Measurements from ENCODE around the gene SSTR4. TPM values are rescaled to one million over a fixed set of nuclear protein-coding genes. Genes with fewer than 3 reads are reported as not detected.

The SSTR4 gene
- total and polyA plus RNA-seq, 4 donors = 0.06 TPM; not detected in 3

DNA sequence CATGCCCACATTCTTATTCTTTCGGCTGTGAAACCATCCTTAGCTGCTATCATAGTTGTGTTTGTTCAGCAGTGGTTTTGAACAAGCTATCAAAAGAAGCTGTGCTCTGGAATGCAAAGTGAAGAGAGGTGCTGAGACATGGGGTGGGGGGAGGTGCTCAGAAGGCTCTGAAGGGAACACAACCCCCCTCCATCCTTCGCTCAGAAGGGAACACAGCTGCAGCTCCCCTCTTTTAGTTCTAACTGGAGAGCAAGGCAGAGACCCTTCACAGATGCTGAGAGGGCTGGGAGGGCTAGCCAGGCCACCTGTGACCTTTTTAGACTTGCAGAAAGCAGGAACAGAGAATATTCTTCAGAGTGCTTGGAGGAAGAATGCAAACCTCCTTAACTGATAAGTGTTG, 17.6 kb upstream of the SSTR4 start:
- DNase-seq (no peak), ATAC-seq (ENCODE audit: insufficient read depth, low FRiP score) (no peak)
- peaks cover 0 to 6% (median 0%) of the 10 kb centered on the region in 5 donors for H3K4me1 ChIP-seq (ENCODE audit: control insufficient read depth in 5 of 5, insufficient read depth in 5 of 5, low read length in 5 of 5)
- no peak overlapping the region for H3K9ac ChIP-seq (ENCODE audit: insufficient read depth in 1 of 2, low read length in 2 of 2)
- no peak overlapping the region for H3K4me3 ChIP-seq
- TF ChIP-seq, protein P1, sequence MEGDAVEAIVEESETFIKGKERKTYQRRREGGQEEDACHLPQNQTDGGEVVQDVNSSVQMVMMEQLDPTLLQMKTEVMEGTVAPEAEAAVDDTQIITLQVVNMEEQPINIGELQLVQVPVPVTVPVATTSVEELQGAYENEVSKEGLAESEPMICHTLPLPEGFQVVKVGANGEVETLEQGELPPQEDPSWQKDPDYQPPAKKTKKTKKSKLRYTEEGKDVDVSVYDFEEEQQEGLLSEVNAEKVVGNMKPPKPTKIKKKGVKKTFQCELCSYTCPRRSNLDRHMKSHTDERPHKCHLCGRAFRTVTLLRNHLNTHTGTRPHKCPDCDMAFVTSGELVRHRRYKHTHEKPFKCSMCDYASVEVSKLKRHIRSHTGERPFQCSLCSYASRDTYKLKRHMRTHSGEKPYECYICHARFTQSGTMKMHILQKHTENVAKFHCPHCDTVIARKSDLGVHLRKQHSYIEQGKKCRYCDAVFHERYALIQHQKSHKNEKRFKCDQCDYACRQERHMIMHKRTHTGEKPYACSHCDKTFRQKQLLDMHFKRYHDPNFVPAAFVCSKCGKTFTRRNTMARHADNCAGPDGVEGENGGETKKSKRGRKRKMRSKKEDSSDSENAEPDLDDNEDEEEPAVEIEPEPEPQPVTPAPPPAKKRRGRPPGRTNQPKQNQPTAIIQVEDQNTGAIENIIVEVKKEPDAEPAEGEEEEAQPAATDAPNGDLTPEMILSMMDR (IDR thresholded peaks at IDR 0.05; ENCODE audit: control extremely low read depth, extremely low read depth) = no peak
- H3K36me3 ChIP-seq (ENCODE audit: control insufficient read depth in 4 of 4, insufficient read depth in 4 of 4, low read length in 4 of 4) = no peaks in the 10 kb centered on the region
- no peaks in the 10 kb centered on the region for H3K27me3 ChIP-seq (ENCODE audit: control insufficient read depth in 3 of 3, insufficient read depth in 3 of 3, low read length in 2 of 3)
- peaks cover 0 to 2% (median 0%) of the 10 kb centered on the region in 4 donors for H3K9me3 ChIP-seq (ENCODE audit: control insufficient read depth in 4 of 4, insufficient read depth in 3 of 4, low read length in 3 of 4)
- WGBS, 2 donors = 72% methylated on average over 2 of the region's 2 CpGs
- H3K27ac ChIP-seq (ENCODE audit: low read depth in 1 of 2, low read length in 1 of 2) = no peak overlapping the region

DNA sequence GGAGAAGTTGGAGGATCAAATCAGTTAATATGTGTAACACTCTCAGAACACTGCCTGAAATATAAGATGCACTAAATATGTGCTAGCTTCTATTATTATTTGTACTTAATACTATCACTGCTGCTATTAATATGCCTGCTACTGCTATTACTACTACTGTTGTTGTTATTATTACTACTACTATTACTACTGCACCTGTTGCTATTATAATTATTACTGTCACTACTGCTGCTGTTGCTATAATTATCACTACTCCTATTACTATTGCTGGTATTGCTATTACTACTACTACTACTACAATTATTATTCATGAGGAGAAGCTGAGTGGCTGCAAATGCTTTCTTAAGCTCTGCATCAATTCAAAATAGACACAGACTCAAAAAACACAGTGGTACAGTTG, 16.7 kb upstream of the SSTR4 start:
- Histone ChIP-seq H3K4me1 (ENCODE audit: control insufficient read depth in 5 of 5, insufficient read depth in 5 of 5, low read length in 5 of 5) (peaks cover 0 to 6% (median 0%) of the 10 kb centered on the region in 5 donors), H3K4me3 (no peak overlapping the region), H3K9me3 (ENCODE audit: control insufficient read depth in 4 of 4, insufficient read depth in 3 of 4, low read length in 3 of 4) (peaks cover 0 to 2% (median 0%) of the 10 kb centered on the region in 4 donors), H3K27me3 (ENCODE audit: control insufficient read depth in 3 of 3, insufficient read depth in 3 of 3, low read length in 2 of 3) (no peaks in the 10 kb centered on the region), H3K9ac (ENCODE audit: insufficient read depth in 1 of 2, low read length in 2 of 2) (no peak overlapping the region), H3K27ac (ENCODE audit: low read depth in 1 of 2, low read length in 1 of 2) (no peak overlapping the region), H3K36me3 (ENCODE audit: control insufficient read depth in 4 of 4, insufficient read depth in 4 of 4, low read length in 4 of 4) (no peaks in the 10 kb centered on the region)
- TF ChIP-seq, protein P1 (IDR thresholded peaks at IDR 0.05; ENCODE audit: control extremely low read depth, extremely low read depth) = no peak
- no peak for DNase-seq
- no peak for ATAC-seq (ENCODE audit: insufficient read depth, low FRiP score)

DNA sequence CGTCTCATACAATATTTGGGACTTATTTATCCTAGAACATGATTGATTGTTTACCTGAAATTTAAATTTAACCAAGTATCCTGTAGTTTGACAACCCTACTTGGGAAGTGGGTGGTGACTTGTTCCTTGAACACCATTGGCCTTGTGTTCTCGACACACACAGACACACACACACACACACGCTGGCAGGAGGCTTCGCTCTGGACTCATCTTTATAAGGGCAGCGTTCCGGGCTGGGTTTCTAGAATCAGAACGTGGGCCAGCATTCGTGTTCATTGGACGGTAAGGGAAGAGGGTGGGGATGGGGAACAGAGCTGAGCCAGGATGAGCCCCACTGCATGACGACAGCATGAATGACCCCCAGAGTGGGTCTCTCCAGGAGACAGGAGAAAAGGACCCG, 16.2 kb upstream of the SSTR4 start:
- Histone ChIP-seq H3K9ac (ENCODE audit: insufficient read depth in 1 of 2, low read length in 2 of 2) (no peak overlapping the region), H3K36me3 (ENCODE audit: control insufficient read depth in 4 of 4, insufficient read depth in 4 of 4, low read length in 4 of 4) (no peaks in the 10 kb centered on the region), H3K4me3 (no peak overlapping the region), H3K9me3 (ENCODE audit: control insufficient read depth in 4 of 4, insufficient read depth in 3 of 4, low read length in 3 of 4) (peaks cover 0 to 2% (median 0%) of the 10 kb centered on the region in 4 donors), H3K4me1 (ENCODE audit: control insufficient read depth in 5 of 5, insufficient read depth in 5 of 5, low read length in 5 of 5) (peaks cover 0 to 6% (median 0%) of the 10 kb centered on the region in 5 donors), H3K27me3 (ENCODE audit: control insufficient read depth in 3 of 3, insufficient read depth in 3 of 3, low read length in 2 of 3) (no peaks in the 10 kb centered on the region), H3K27ac (ENCODE audit: low read depth in 1 of 2, low read length in 1 of 2) (no peak overlapping the region)
- TF ChIP-seq, protein P1 (IDR thresholded peaks at IDR 0.05; ENCODE audit: control extremely low read depth, extremely low read depth) = no peak
- WGBS, 2 donors = 92 to 93% methylated on average over 11 of the region's 11 CpGs
- DNase-seq = no peak
- ATAC-seq (ENCODE audit: insufficient read depth, low FRiP score) = no peak

DNA sequence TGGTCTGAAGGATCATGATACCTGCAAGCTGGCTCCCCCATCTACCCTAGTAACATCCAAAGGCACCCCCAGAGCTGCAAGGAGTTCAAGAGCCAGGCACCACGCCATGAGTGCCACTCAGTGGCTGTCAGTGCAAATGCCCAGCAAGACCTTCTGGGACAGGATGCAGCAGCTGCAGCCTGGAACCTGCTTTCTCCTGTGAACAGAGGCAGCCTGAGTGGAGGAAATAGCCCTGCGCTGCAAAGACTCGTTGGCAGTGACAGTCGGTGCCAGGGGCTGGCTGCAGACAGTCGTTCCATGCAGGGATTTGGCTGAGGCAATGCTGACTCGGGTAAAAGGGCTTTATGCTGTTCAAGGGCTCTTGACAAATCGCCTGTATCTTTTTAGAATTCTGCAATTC, 15.7 kb upstream of the SSTR4 start:
- TF ChIP-seq, protein P1 (IDR thresholded peaks at IDR 0.05; ENCODE audit: control extremely low read depth, extremely low read depth) = no peak
- Histone ChIP-seq H3K9ac (ENCODE audit: insufficient read depth in 1 of 2, low read length in 2 of 2) (no peak overlapping the region), H3K36me3 (ENCODE audit: control insufficient read depth in 4 of 4, insufficient read depth in 4 of 4, low read length in 4 of 4) (no peaks in the 10 kb centered on the region), H3K27ac (ENCODE audit: low read depth in 1 of 2, low read length in 1 of 2) (no peak overlapping the region), H3K4me3 (no peak overlapping the region), H3K27me3 (ENCODE audit: control insufficient read depth in 3 of 3, insufficient read depth in 3 of 3, low read length in 2 of 3) (no peaks in the 10 kb centered on the region), H3K9me3 (ENCODE audit: control insufficient read depth in 4 of 4, insufficient read depth in 3 of 4, low read length in 3 of 4) (peaks cover 0 to 2% (median 0%) of the 10 kb centered on the region in 4 donors), H3K4me1 (ENCODE audit: control insufficient read depth in 5 of 5, insufficient read depth in 5 of 5, low read length in 5 of 5) (peaks cover 0 to 6% (median 0%) of the 10 kb centered on the region in 5 donors)
- DNase-seq = peak in 1 of 3 donors; percentile 29
- no peak for ATAC-seq (ENCODE audit: insufficient read depth, low FRiP score)
- 45 to 57% methylated on average over 7 of the region's 7 CpGs for WGBS, 2 donors

All from lung (tissue), 12 donors.